ENCODE data around the gene KCNMA1. TPM values are rescaled to one million over a fixed set of nuclear protein-coding genes. Genes with fewer than 3 reads are reported as not detected.
A peak's percentile ranks its signal among the peaks of the same experiment; 100 is the strongest.

The KCNMA1 gene
- total and polyA plus RNA-seq, 10 of the 15 experiments (the other 5 are each of a cell fraction or from before 2014, with no cell fraction given): 8.5 to 77.0 (median 21.3) TPM

DNA sequence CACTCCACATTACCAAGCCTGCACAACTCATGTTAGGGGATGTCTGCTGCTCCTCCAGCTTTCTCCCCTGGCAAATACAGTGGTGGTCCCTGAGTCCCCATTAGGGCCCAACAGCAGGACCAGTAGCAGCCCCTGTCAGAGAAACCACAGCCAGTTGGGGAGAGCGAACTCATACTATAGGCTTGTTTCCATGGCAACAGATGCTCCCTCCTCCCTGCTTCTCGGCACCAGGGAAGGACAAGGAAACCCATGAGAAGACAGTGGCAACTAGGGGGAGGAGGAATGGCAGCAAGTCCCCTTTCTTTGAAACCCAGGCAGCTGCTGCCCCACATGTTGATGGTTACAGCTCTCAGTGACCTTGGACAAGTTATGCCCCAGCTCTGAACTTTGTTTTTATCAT is 326.4 kb downstream of the KCNMA1 start:
- intact Hi-C loops (cut with micrococcal nuclease; ENCODE audit: unreplicated experiment) (no loop called here), in situ Hi-C loops (cut with MboI) (no loop called here)
- H3K36me3 ChIP-seq (ENCODE audit: control insufficient read depth in 2 of 2, insufficient read depth in 2 of 2, low read length in 1 of 2): no peaks in the 10 kb centered on the region
- ChIA-PET SMC1A (ENCODE audit: uncharacterized antibody, unreplicated experiment) (no interaction called here), RAD21 (ENCODE audit: unreplicated experiment) (no interaction called here), CTCF (no interaction called here), POLR2A (interaction anchor here (1.0 kb wide), 1 partner anchor 13 kb away, joined by 3 read pairs; no protein-coding TSS in a partner anchor)
- no peak overlapping the region for H3K4me3 ChIP-seq
- BruUV-seq (replicated peaks): no TSS peak
- 17% methylated on average over 2 of the region's 2 CpGs for WGBS (ENCODE audit: insufficient coverage, insufficient replicate concordance, low lambda C conversion rate, missing lambda C conversion rate)
- H3K9ac ChIP-seq (ENCODE audit: control insufficient read depth, insufficient read depth, low read length): no peak overlapping the region
- ATAC-seq: no peak
- H3K27ac ChIP-seq (ENCODE audit: control insufficient read depth, insufficient read depth): no peak overlapping the region
- no peaks in the 10 kb centered on the region for H3K9me3 ChIP-seq (replicated peaks; ENCODE audit: control insufficient read depth, insufficient read depth, low read length)
- H3K4me1 ChIP-seq (ENCODE audit: control insufficient read depth, insufficient read depth, low read length): no peaks in the 10 kb centered on the region
- H3K79me2 ChIP-seq (ENCODE audit: control insufficient read depth, insufficient read depth, low read length): no peaks in the 10 kb centered on the region
- no peaks in the 10 kb centered on the region for H4K20me1 ChIP-seq (ENCODE audit: control insufficient read depth, insufficient read depth)
- no peak overlapping the region for H3K4me2 ChIP-seq (ENCODE audit: control insufficient read depth, insufficient read depth)
- 0 out of 2 replicates have a peak, but pooled peaks have one; percentile 38 for TF ChIP-seq BMI1 (IDR thresholded peaks at IDR 0.05; ENCODE audit: borderline replicate concordance)
- TF ChIP-seq NFYB (IDR thresholded peaks at IDR 0.05; ENCODE audit: insufficient read depth, low read depth, low read length): no peak
- no peak overlapping the region for H2AFZ ChIP-seq (ENCODE audit: control insufficient read depth, low read depth, low read length)
- no peak for DNase-seq (ENCODE audit: low read depth, low spot score)
- H3K27me3 ChIP-seq (replicated peaks in 1 of 2; ENCODE audit: control insufficient read depth in 2 of 2, insufficient read depth in 2 of 2, low read length in 1 of 2): no peaks in the 10 kb centered on the region
- no peak for FAIRE-seq

GRCh38 chr10:77310288-77310840 is 327.2 kb downstream of the KCNMA1 start:
- H3K4me3 ChIP-seq: no peak overlapping the region
- CTCF ChIA-PET: no interaction called here
- BruUV-seq (replicated peaks): no TSS peak
- TF ChIP-seq, protein P1, sequence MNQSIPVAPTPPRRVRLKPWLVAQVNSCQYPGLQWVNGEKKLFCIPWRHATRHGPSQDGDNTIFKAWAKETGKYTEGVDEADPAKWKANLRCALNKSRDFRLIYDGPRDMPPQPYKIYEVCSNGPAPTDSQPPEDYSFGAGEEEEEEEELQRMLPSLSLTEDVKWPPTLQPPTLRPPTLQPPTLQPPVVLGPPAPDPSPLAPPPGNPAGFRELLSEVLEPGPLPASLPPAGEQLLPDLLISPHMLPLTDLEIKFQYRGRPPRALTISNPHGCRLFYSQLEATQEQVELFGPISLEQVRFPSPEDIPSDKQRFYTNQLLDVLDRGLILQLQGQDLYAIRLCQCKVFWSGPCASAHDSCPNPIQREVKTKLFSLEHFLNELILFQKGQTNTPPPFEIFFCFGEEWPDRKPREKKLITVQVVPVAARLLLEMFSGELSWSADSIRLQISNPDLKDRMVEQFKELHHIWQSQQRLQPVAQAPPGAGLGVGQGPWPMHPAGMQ (IDR thresholded peaks at IDR 0.05; ENCODE audit: borderline replicate concordance): no peak
- TF ChIP-seq EZH2 (IDR thresholded peaks at IDR 0.05; ENCODE audit: borderline replicate concordance, control insufficient read depth, low read depth, low read length) (no peak), SREBF1 (IDR thresholded peaks at IDR 0.05; ENCODE audit: low read length) (no peak), BHLHE40 (IDR thresholded peaks at IDR 0.05; ENCODE audit: borderline replicate concordance in 1 of 2, low read depth in 2 of 2, low read length in 1 of 2) (no peak), MYB (IDR thresholded peaks at IDR 0.05; ENCODE audit: borderline replicate concordance, low read depth, low read length) (no peak), CHD2 (IDR thresholded peaks at IDR 0.05; ENCODE audit: borderline replicate concordance, low read depth, low read length) (no peak), PML (IDR thresholded peaks at IDR 0.05; ENCODE audit: low read length) (no peak), TAF1 (IDR thresholded peaks at IDR 0.05; ENCODE audit: borderline replicate concordance, low read depth, low read length) (no peak), NFYB (IDR thresholded peaks at IDR 0.05; ENCODE audit: insufficient read depth, low read depth, low read length) (no peak), CREM (IDR thresholded peaks at IDR 0.05; ENCODE audit: low read depth) (no peak), RAD51 (IDR thresholded peaks at IDR 0.05) (no peak), ASH2L (IDR thresholded peaks at IDR 0.05; ENCODE audit: borderline replicate concordance, low read depth) (no peak)
- H2AFZ ChIP-seq (ENCODE audit: control insufficient read depth, low read depth, low read length): no peak overlapping the region
- H3K79me2 ChIP-seq (ENCODE audit: control insufficient read depth, insufficient read depth, low read length): no peaks in the 10 kb centered on the region
- DNase-seq (ENCODE audit: low read depth, low spot score) (no peak), ATAC-seq (no peak), FAIRE-seq (no peak)
- no peaks in the 10 kb centered on the region for H4K20me1 ChIP-seq (ENCODE audit: control insufficient read depth, insufficient read depth)
- no peaks in the 10 kb centered on the region for H3K27me3 ChIP-seq (replicated peaks in 1 of 2; ENCODE audit: control insufficient read depth in 2 of 2, insufficient read depth in 2 of 2, low read length in 1 of 2)
- 6% methylated on average over 6 of the region's 6 CpGs for WGBS (ENCODE audit: insufficient coverage, insufficient replicate concordance, low lambda C conversion rate, missing lambda C conversion rate)
- no peaks in the 10 kb centered on the region for H3K9me3 ChIP-seq (replicated peaks; ENCODE audit: control insufficient read depth, insufficient read depth, low read length)
- in situ Hi-C loops (cut with MboI): no loop called here
- no peak overlapping the region for H3K9ac ChIP-seq (ENCODE audit: control insufficient read depth, insufficient read depth, low read length)
- no peaks in the 10 kb centered on the region for H3K4me1 ChIP-seq (ENCODE audit: control insufficient read depth, insufficient read depth, low read length)
- SMC1A ChIA-PET (ENCODE audit: uncharacterized antibody, unreplicated experiment): no interaction called here
- H3K4me2 ChIP-seq (ENCODE audit: control insufficient read depth, insufficient read depth): no peak overlapping the region
- POLR2A ChIA-PET: interaction anchor here (1.0 kb wide), 1 partner anchor 14 kb away, joined by 3 read pairs; no protein-coding TSS in a partner anchor
- RAD21 ChIA-PET (ENCODE audit: unreplicated experiment): no interaction called here
- no peak overlapping the region for H3K27ac ChIP-seq (ENCODE audit: control insufficient read depth, insufficient read depth)
- no peaks in the 10 kb centered on the region for H3K36me3 ChIP-seq (ENCODE audit: control insufficient read depth in 2 of 2, insufficient read depth in 2 of 2, low read length in 1 of 2)
- intact Hi-C loops (cut with micrococcal nuclease; ENCODE audit: unreplicated experiment): no loop called here
